GM19397 (cell line): ENCODE measurements around the gene DNASE1.

Experiments
- ATAC-seq: cut with Tn5 transposase; IDR thresholded peaks from one replicate; pipeline ENCODE4 v1.9.1; 2021; ENCODE audit warnings: mild to moderate bottlenecking, moderate library complexity; ENCODE audit not compliant: unreplicated experiment

DNASE1 gene

GRCh38 chr16:3694051-3694450 is 39.6 kb downstream of the DNASE1 start:
- no peak for ATAC-seq

GRCh38 chr16:3695610-3696369 is 41.3 kb downstream of the DNASE1 start:
- no peak for ATAC-seq

- no peak for ATAC-seq
Observed at GRCh38 chr16:3696425-3697218, 42.1 kb downstream of the DNASE1 start.

GRCh38 chr16:3698941-3699340 is 44.5 kb downstream of the DNASE1 start:
- ATAC-seq: no peak

GRCh38 chr16:3701531-3701930 is 47.0 kb downstream of the DNASE1 start:
- ATAC-seq: no peak

GRCh38 chr16:3702082-3702481 is 47.6 kb downstream of the DNASE1 start:
- no peak for ATAC-seq

- ATAC-seq: no peak
Observed at GRCh38 chr16:3706253-3707012, 51.9 kb downstream of the DNASE1 start.
